SK-N-SH (cell line): ENCODE measurements around the gene MYO1B. TPM values are rescaled to one million over a fixed set of nuclear protein-coding genes. Genes with fewer than 3 reads are reported as not detected.

Source experiments
- CTCF ChIA-PET: fragments of 300-600, 350-600 bp; formaldehyde crosslinking; extraction: SDS; loops from one replicate; lab custom pipeline; 2021; lab: Yijun Ruan, JAX
- POLR2A ChIA-PET: fragments of 350-600 bp; sonication (Branson Sonifier 250); formaldehyde crosslinking; extraction: SDS; loops from one replicate; lab custom pipeline; 2020; ENCODE audit warnings: antibody characterized with exemption, inconsistent platforms; lab: Yijun Ruan, JAX
- DNase-seq: peaks from one replicate; pipeline ENCODE4 v3.0.0; 2012
- H2AFZ ChIP-seq: fragments of 200-600 bp; sonication (generic); 2 replicates; pipeline ENCODE4 v1.8.1; 2016; ENCODE audit warnings: antibody characterized with exemption, mild to moderate bottlenecking, low read depth
- H3F3A ChIP-seq: fragments of 200-600 bp; sonication (generic); replicated peaks from 2 replicates; pipeline ENCODE3; 2016; ENCODE audit warnings: antibody characterized with exemption, mild to moderate bottlenecking; ENCODE audit not compliant: insufficient read depth
- H3K27ac ChIP-seq, 2 experiments: fragments of 200-500 bp in 1 of 2; fragments of 200-600 bp in 1 of 2; sonication (Bioruptor generic) in 1 of 2; sonication (generic), shearing (Covaris generic) in 1 of 2; 2 replicates each; pipeline versions ENCODE4 v1.5.1 to v1.6.1; 2014 to 2016; ENCODE audit warnings: low read depth in 2 of 2, inconsistent platforms in 1 of 2, low read length in 1 of 2, mild to moderate bottlenecking in 1 of 2, mixed read lengths in 1 of 2
- H3K27me3 ChIP-seq: fragments of 200-600 bp; sonication (generic), shearing (Covaris generic); 2 replicates; pipeline ENCODE4 v1.6.1; 2016; ENCODE audit warnings: mixed run types; ENCODE audit not compliant: insufficient read depth
- H3K36me3 ChIP-seq, 2 experiments: fragments of 200-500 bp in 1 of 2; fragments of 200-600 bp in 1 of 2; sonication (Bioruptor generic) in 1 of 2; sonication (generic) in 1 of 2; replicated peaks in 1 of 2; 2 replicates each; pipeline versions ENCODE3 to v1.5.1; 2014 to 2016; ENCODE audit warnings: low read length in 1 of 2, mild to moderate bottlenecking in 1 of 2; ENCODE audit not compliant: insufficient read depth in 2 of 2, control insufficient read depth in 1 of 2
- H3K4me1 ChIP-seq, 2 experiments: fragments of 200-500 bp in 1 of 2; fragments of 200-600 bp in 1 of 2; sonication (Bioruptor generic) in 1 of 2; sonication (generic), shearing (Covaris generic) in 1 of 2; 2 replicates each; pipeline versions ENCODE4 v1.5.1 to v1.6.1; 2014 to 2016; ENCODE audit warnings: low read depth in 1 of 2, low read length in 1 of 2, mixed run types in 1 of 2; ENCODE audit not compliant: insufficient read depth in 2 of 2, control insufficient read depth in 1 of 2
- H3K4me2 ChIP-seq: fragments of 200-600 bp; sonication (generic), shearing (Covaris generic); 2 replicates; pipeline ENCODE4 v1.6.1; 2017; ENCODE audit warnings: mixed run types
- H3K4me3 ChIP-seq, 2 experiments: fragments of 200-500 bp in 1 of 2; fragments of 200-600 bp in 1 of 2; sonication (Bioruptor generic) in 1 of 2; sonication (generic), shearing (Covaris generic) in 1 of 2; 2 replicates each; pipeline versions ENCODE4 v1.5.1 to v1.8.1; 2014 to 2016; ENCODE audit warnings: low read depth in 2 of 2, inconsistent platforms in 1 of 2, low read length in 1 of 2, mild to moderate bottlenecking in 1 of 2, mixed read lengths in 1 of 2, moderate library complexity in 1 of 2
- H3K79me2 ChIP-seq: fragments of 200-600 bp; sonication (generic); 2 replicates; pipeline ENCODE4 v1.8.1; 2017; ENCODE audit warnings: mild to moderate bottlenecking; ENCODE audit not compliant: insufficient read depth
- H3K9ac ChIP-seq: fragments of 200-600 bp; sonication (generic); 2 replicates; pipeline ENCODE4 v1.6.1; 2017; ENCODE audit warnings: mixed run types
- H3K9me2 ChIP-seq: fragments of 200-600 bp; sonication (generic); 2 replicates; pipeline ENCODE4 v1.6.1; 2017; ENCODE audit warnings: mixed run types
- H3K9me3 ChIP-seq: fragments of 200-600 bp; sonication (generic); 2 replicates; pipeline ENCODE4 v1.6.1; 2017; ENCODE audit warnings: mixed run types, mild to moderate bottlenecking, moderate library complexity
- H4K20me1 ChIP-seq: fragments of 200-600 bp; sonication (generic); 2 replicates; pipeline ENCODE4 v1.6.1; 2017; ENCODE audit warnings: mild to moderate bottlenecking, mixed run types; ENCODE audit not compliant: insufficient read depth
- FOSL2 ChIP-seq: IDR thresholded peaks from 2 replicates; pipeline ENCODE4 v1.4.0; 2012; ENCODE audit warnings: low read depth, mild to moderate bottlenecking, moderate library complexity, borderline replicate concordance
- FOXJ3 ChIP-seq: sonication (generic); formaldehyde crosslinking; IDR thresholded peaks from 2 replicates; pipeline ENCODE4 v1.5.1; 2020; ENCODE audit warnings: mild to moderate bottlenecking, missing genetic modification reagents
- IRF3 ChIP-seq: fragments of 150-350 bp; IDR thresholded peaks from 2 replicates; pipeline ENCODE4 v1.6.1; 2016; ENCODE audit warnings: mild to moderate bottlenecking, low read depth, low read length
- JUND ChIP-seq: IDR thresholded peaks from 2 replicates; pipeline ENCODE4 v1.4.0; 2012
- MEF2A ChIP-seq: IDR thresholded peaks from 2 replicates; pipeline ENCODE4 v1.4.0; 2012; ENCODE audit warnings: low read depth, borderline replicate concordance
- MXI1 ChIP-seq: IDR thresholded peaks from 2 replicates; pipeline ENCODE4 v1.6.1; 2012; ENCODE audit warnings: mild to moderate bottlenecking, low read depth, low read length, improper control_type of control experiment
- NFIC ChIP-seq: IDR thresholded peaks from 2 replicates; pipeline ENCODE4 v1.4.0; 2012; ENCODE audit warnings: borderline replicate concordance
- POLR2AphosphoS5 ChIP-seq: IDR thresholded peaks from 2 replicates; pipeline ENCODE4 v1.6.1; 2012; ENCODE audit warnings: low read depth, low read length
- WGBS: methylation state at CpG from one replicate; pipeline ENCODE4 v1.1.6; 2017; ENCODE audit warnings: low lambda C conversion rate; 5-methylcytosine and 5-hydroxymethylcytosine counted together
- polyA plus RNA-seq, 3 experiments: library from polyadenylated mRNA; depleted of rRNA; stranded (reverse); fragments of >200 nt; gene quantifications; 2 replicates each; pipeline ENCODE4 v1.2.3, GENCODE V29; 2012
- TF ChIP-seq, protein P1 (sequence below): IDR thresholded peaks from 2 replicates; pipeline ENCODE4 v1.6.1; 2012; ENCODE audit warnings: mild to moderate bottlenecking, low read depth, low read length, moderate library complexity
- TF ChIP-seq, protein P2 (sequence below): fragments of 200-600 bp; sonication (generic); IDR thresholded peaks from 2 replicates; pipeline ENCODE4 v1.6.1; 2017; ENCODE audit warnings: antibody characterized with exemption, mild to moderate bottlenecking, moderate library complexity
- TF ChIP-seq, protein P3 (sequence below): fragments of 150-350 bp; IDR thresholded peaks from 2 replicates; pipeline ENCODE4 v1.6.1; 2017; ENCODE audit warnings: antibody characterized with exemption, low read length, low read depth, borderline replicate concordance

MYO1B gene
- polyA plus RNA-seq, 1 of the 3 experiments (the other 2 are of a cell fraction), result 20.2 TPM

DNA sequence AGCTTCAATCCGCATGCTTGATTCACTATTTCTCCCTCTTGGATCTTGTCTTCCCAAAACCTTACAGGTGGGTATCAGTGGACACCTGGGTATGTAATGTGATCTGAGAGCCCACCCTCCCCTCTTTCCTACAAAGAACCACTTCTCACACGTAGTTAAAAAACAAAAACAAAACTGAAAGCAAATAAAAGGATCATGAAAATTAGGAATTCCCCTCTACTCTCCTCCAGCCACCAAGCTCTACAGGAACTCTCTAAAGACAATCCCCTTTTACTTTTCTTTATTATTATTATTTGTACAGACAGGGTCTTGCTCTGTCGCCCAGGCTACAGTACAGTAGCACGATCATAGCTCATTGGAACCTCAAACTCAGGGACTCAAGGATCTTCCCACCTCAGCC lies 40.8 kb upstream of the MYO1B start:
- Histone ChIP-seq H3K4me1 (0 out of 4 replicates have a peak, but pooled peaks cover 0 to 11% of the 10 kb centered on the region in 2 experiments), H4K20me1 (no peaks in the 10 kb centered on the region), H3K9ac (no peak overlapping the region), H3K9me2 (no peaks in the 10 kb centered on the region), H3F3A (no peaks in the 10 kb centered on the region), H3K9me3 (no peaks in the 10 kb centered on the region), H3K79me2 (no peaks in the 10 kb centered on the region), H3K27ac (no peak overlapping the region), H3K4me2 (no peak overlapping the region), H2AFZ (no peak overlapping the region), H3K4me3 (no peak overlapping the region), H3K27me3 (no peaks in the 10 kb centered on the region), H3K36me3 (no peaks in the 10 kb centered on the region)
- DNase-seq, result no peak
- TF ChIP-seq POLR2AphosphoS5 (no peak), IRF3 (no peak), MEF2A (no peak), FOSL2 (no peak), NFIC (no peak), FOXJ3 (no peak), JUND (no peak), MXI1 (no peak)
- TF ChIP-seq, protein P1, sequence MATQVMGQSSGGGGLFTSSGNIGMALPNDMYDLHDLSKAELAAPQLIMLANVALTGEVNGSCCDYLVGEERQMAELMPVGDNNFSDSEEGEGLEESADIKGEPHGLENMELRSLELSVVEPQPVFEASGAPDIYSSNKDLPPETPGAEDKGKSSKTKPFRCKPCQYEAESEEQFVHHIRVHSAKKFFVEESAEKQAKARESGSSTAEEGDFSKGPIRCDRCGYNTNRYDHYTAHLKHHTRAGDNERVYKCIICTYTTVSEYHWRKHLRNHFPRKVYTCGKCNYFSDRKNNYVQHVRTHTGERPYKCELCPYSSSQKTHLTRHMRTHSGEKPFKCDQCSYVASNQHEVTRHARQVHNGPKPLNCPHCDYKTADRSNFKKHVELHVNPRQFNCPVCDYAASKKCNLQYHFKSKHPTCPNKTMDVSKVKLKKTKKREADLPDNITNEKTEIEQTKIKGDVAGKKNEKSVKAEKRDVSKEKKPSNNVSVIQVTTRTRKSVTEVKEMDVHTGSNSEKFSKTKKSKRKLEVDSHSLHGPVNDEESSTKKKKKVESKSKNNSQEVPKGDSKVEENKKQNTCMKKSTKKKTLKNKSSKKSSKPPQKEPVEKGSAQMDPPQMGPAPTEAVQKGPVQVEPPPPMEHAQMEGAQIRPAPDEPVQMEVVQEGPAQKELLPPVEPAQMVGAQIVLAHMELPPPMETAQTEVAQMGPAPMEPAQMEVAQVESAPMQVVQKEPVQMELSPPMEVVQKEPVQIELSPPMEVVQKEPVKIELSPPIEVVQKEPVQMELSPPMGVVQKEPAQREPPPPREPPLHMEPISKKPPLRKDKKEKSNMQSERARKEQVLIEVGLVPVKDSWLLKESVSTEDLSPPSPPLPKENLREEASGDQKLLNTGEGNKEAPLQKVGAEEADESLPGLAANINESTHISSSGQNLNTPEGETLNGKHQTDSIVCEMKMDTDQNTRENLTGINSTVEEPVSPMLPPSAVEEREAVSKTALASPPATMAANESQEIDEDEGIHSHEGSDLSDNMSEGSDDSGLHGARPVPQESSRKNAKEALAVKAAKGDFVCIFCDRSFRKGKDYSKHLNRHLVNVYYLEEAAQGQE, result no peak
- TF ChIP-seq, protein P2, sequence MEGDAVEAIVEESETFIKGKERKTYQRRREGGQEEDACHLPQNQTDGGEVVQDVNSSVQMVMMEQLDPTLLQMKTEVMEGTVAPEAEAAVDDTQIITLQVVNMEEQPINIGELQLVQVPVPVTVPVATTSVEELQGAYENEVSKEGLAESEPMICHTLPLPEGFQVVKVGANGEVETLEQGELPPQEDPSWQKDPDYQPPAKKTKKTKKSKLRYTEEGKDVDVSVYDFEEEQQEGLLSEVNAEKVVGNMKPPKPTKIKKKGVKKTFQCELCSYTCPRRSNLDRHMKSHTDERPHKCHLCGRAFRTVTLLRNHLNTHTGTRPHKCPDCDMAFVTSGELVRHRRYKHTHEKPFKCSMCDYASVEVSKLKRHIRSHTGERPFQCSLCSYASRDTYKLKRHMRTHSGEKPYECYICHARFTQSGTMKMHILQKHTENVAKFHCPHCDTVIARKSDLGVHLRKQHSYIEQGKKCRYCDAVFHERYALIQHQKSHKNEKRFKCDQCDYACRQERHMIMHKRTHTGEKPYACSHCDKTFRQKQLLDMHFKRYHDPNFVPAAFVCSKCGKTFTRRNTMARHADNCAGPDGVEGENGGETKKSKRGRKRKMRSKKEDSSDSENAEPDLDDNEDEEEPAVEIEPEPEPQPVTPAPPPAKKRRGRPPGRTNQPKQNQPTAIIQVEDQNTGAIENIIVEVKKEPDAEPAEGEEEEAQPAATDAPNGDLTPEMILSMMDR, result no peak
- TF ChIP-seq, protein P3, sequence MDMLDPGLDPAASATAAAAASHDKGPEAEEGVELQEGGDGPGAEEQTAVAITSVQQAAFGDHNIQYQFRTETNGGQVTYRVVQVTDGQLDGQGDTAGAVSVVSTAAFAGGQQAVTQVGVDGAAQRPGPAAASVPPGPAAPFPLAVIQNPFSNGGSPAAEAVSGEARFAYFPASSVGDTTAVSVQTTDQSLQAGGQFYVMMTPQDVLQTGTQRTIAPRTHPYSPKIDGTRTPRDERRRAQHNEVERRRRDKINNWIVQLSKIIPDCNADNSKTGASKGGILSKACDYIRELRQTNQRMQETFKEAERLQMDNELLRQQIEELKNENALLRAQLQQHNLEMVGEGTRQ, result no peak
- 92% methylated on average over 4 of the region's 4 CpGs for WGBS
- ChIA-PET CTCF (interaction anchor here (0.8 to 1.2 kb wide), 2 partner anchors 32 to 317 kb away, joined by 3 to 4 read pairs; no protein-coding TSS in a partner anchor), POLR2A (no interaction called here)
